ENCODE results near the gene FOXP1. TPM values are rescaled to one million over a fixed set of nuclear protein-coding genes. Genes with fewer than 3 reads are reported as not detected.
A peak's percentile ranks its signal among the peaks of the same experiment; 100 is the strongest.

FOXP1 gene
- total RNA-seq, 2 experiments from 2014 or later = 493 to 508 TPM

GRCh38 chr3:71133865-71134264 lies 449.7 kb downstream of the FOXP1 start:
- no peaks in the 10 kb centered on the region for H3K27me3 ChIP-seq (ENCODE audit: control insufficient read depth in 1 of 2, insufficient read depth in 2 of 2, low read length in 2 of 2)
- H3K4me1 ChIP-seq (ENCODE audit: insufficient read depth, low read length) = peaks cover 45% of the 10 kb centered on the region
- no peak for TF ChIP-seq CTCF (IDR thresholded peaks at IDR 0.05)
- H3K27ac ChIP-seq (ENCODE audit: low read depth in 1 of 2, low read length in 2 of 2) = peak overlapping the region in 1 of 2 donors; percentile 37
- no peak overlapping the region for H3K4me3 ChIP-seq (ENCODE audit: low read length)
- DNase-seq (no peak), ATAC-seq (ENCODE audit: poor library complexity) (no peak)
- Mint-ChIP-seq H3K4me3 (peak overlapping the region; percentile 49), H3K4me1 (ENCODE audit: low read depth) (peaks cover 95% of the 10 kb centered on the region), H3K27me3 (no peaks in the 10 kb centered on the region), H3K36me3 (ENCODE audit: low read depth) (peaks cover 37% of the 10 kb centered on the region), H3K27ac (peak overlapping the region; percentile 98), H3K9me3 (no peaks in the 10 kb centered on the region)
- intact Hi-C loops (cut with DNase I, micrococcal nuclease) = loop anchor here in 1 of 2 experiments (5.0 kb wide), 3 partner anchors 38 to 448 kb away; partner anchors contain the start of gene FOXP1
- no peaks in the 10 kb centered on the region for H3K9me3 ChIP-seq (ENCODE audit: control insufficient read depth in 1 of 2, insufficient read depth in 1 of 2, low read length in 2 of 2)
- POLR2A ChIA-PET = interaction anchor here (1.2 kb wide), 1 partner anchor 70 kb away, joined by 3 read pairs; no protein-coding TSS in a partner anchor
- CTCF ChIA-PET = no interaction called here
- H3K36me3 ChIP-seq (ENCODE audit: insufficient read depth, low read length) = no peaks in the 10 kb centered on the region

DNA sequence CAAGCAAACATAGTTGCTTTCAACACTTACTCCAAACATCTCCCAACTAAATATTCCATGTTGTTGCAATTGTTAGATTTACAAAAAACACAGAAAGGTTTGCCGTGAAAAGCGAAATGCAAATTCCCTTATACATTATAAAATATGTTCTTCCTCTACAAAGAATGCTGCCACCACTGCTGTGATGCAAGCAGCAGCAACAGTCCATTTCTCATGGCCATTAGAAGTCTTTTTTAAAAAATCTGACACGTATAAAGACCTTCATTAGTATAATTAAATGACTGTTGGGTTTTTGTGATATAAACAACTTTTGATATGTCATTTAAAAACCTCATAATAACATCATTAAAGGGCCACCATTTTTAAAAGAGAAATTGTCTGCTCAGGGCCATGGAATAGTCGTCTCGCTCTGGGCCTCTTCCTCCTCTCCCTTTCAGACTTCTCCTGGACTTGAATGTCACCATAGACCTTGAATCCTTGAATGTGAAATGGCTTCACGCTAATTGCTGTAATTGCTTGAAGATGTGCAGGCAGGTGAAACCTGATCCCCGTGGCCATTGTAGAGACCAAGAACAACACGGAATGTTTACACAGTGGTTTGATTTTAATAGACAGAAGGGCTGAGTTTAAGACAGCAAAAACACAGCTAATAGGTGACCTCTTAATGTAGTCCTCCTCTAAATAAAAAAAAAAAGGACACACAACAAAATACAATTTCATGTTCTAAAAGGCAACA lies 450.4 kb downstream of the FOXP1 start:
- intact Hi-C loops (cut with DNase I, micrococcal nuclease) = loop anchor here in 1 of 2 experiments (5.0 kb wide), 3 partner anchors 39 to 449 kb away; partner anchors contain the start of gene FOXP1

More for the DNA sequence above, 450.4 kb downstream of the FOXP1 start:
- H3K4me1 ChIP-seq (ENCODE audit: insufficient read depth, low read length) = peaks cover 45% of the 10 kb centered on the region
- H3K27ac Mint-ChIP-seq = peak overlapping the region; percentile 98
- no peaks in the 10 kb centered on the region for H3K27me3 Mint-ChIP-seq
- H3K4me1 Mint-ChIP-seq (ENCODE audit: low read depth) = peaks cover 95% of the 10 kb centered on the region
- H3K27ac ChIP-seq (ENCODE audit: low read depth in 1 of 2, low read length in 2 of 2) = no peak overlapping the region
- POLR2A ChIA-PET = interaction anchor here (0.6 to 5.2 kb wide), 7 partner anchors 8 to 450 kb away, joined by 3 to 70 read pairs (median 3); partner anchors contain the start of gene FOXP1
- no peak for DNase-seq
- peak overlapping the region; percentile 9 for H3K4me3 Mint-ChIP-seq
- no peaks in the 10 kb centered on the region for H3K27me3 ChIP-seq (ENCODE audit: control insufficient read depth in 1 of 2, insufficient read depth in 2 of 2, low read length in 2 of 2)
- peaks cover 38% of the 10 kb centered on the region for H3K36me3 Mint-ChIP-seq (ENCODE audit: low read depth)
- no peak overlapping the region for H3K4me3 ChIP-seq (ENCODE audit: low read length)
- ATAC-seq (ENCODE audit: poor library complexity) = no peak
- no peak for TF ChIP-seq CTCF (IDR thresholded peaks at IDR 0.05)
- H3K9me3 ChIP-seq (ENCODE audit: control insufficient read depth in 1 of 2, insufficient read depth in 1 of 2, low read length in 2 of 2) = no peaks in the 10 kb centered on the region
- CTCF ChIA-PET = interaction anchor here (0.6 to 0.7 kb wide), 2 partner anchors 162 to 164 kb away, joined by 3 to 4 read pairs; no protein-coding TSS in a partner anchor
- H3K36me3 ChIP-seq (ENCODE audit: insufficient read depth, low read length) = no peaks in the 10 kb centered on the region
- H3K9me3 Mint-ChIP-seq = no peaks in the 10 kb centered on the region
